Right cardiac atrium (tissue), 5 donors: Measurements from ENCODE around the gene GRK1. TPM values are rescaled to one million over a fixed set of nuclear protein-coding genes. Genes with fewer than 3 reads are reported as not detected.
"Not testable (repeated sequence)": the region's sequence is repeated elsewhere in the genome, so short reads cannot be mapped to it uniquely, and the experiment has no call there.

Source experiments
- ATAC-seq, 2 donors: fragments of 200-7000 bp; cut with Tn5 transposase; one replicate each; pipeline versions ENCODE4 v1.8.0 to v1.9.1; 2020; ENCODE audit warnings: moderate library complexity in 2 of 2, mild to moderate bottlenecking in 1 of 2
- DNase-seq, 3 donors: peaks; one replicate each; pipeline ENCODE4 v3.0.0-alpha.2; 2020
- H3K27ac ChIP-seq: one replicate; pipeline ENCODE4 v1.5.1; 2013; ENCODE audit warnings: mild to moderate bottlenecking, low read length, control low read depth, moderate library complexity
- H3K27me3 ChIP-seq: one replicate; pipeline ENCODE4 v1.6.1; 2013; ENCODE audit not compliant: control insufficient read depth, insufficient read depth
- H3K4me1 ChIP-seq: one replicate; pipeline ENCODE4 v1.6.1; 2013; ENCODE audit warnings: low read length; ENCODE audit not compliant: control insufficient read depth, insufficient read depth
- H3K4me3 ChIP-seq: one replicate; pipeline ENCODE4 v1.5.1; 2013; ENCODE audit warnings: low read length, control low read depth
- H3K9me3 ChIP-seq: one replicate; pipeline ENCODE4 v1.6.1; 2013; ENCODE audit warnings: low read length; ENCODE audit not compliant: control insufficient read depth
- WGBS: extraction: QIAGEN DNeasy Blood & Tissue Kit; methylation state at CpG from one replicate; pipeline ENCODE4 v1.1.7; 2013; 5-methylcytosine and 5-hydroxymethylcytosine counted together
- intact Hi-C, 4 donors: fragments of 100-400 bp; cut with DNase I; formaldehyde crosslinking; loops; one replicate each; pipeline versions ENCODE4 v1.11.0 to v1.14.0; 2022 to 2023
- polyA plus RNA-seq: library from polyadenylated mRNA; stranded (reverse); fragments of 200-250 nt; gene quantifications from one replicate; pipeline ENCODE4 v1.2.3, GENCODE V29; 2013
- total RNA-seq, 4 donors: library from RNA; stranded (reverse); fragmentation: NEBNext Ultra II Directional; extraction: Animal tissue kit (Norgen Biotek cat#: 25700); gene quantifications; one replicate each; pipeline ENCODE4 v1.2.1, GENCODE V29; 2021
- donor health status: healthy with polysubstance abuse.
- donor health status: DM: no; HTN: yes; CAD: no.
- donor health status: DM: no; HTN: no; CAD: no.
- donor health status: DM: no; HTN: yes; CAD: no; lungs with severe emphysema.
- donor health status: DM: yes; HTN: yes; CAD: no.

Gene GRK1
- total and polyA plus RNA-seq, 5 donors = 0.24 to 0.66 (median 0.43) TPM; not detected in 2

DNA sequence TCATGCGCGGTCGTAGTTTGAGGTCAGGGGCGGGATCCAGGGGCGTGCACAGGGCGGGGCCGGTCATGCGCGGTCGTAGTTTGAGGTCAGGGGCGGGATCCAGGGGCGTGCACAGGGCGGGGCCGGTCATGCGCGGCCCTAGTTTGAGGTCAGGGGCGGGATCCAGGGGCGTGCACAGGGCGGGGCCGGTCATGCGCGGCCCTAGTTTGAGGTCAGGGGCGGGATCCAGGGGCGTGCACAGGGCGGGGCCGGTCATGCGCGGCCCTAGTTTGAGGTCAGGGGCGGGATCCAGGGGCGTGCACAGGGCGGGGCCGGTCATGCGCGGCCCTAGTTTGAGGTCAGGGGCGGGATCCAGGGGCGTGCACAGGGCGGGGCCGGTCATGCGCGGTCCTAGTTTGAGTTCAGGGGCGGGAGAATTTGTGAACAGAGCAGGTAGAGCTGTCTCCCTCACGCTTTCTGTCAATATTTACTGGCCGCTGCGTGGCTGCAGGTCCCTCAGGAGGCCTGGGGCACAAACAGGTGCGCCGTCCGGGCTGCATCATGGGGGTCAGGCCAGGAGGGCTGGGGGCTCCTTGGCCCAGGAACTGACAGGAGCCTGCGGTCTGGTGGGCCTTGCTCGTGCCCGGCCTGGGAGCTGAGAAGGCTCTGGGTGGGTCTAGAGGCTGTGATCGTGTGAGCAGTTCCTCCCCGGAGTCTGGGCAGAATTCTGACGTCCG, 59.2 kb downstream of the GRK1 start:
- ATAC-seq = peak in 1 of 2 donors; percentile 31
- H3K27ac ChIP-seq = peak overlapping the region; percentile 86
- WGBS = 33% methylated on average over 32 of the region's 54 CpGs
- H3K9me3 ChIP-seq, H3K4me1 ChIP-seq, H3K27me3 ChIP-seq, intact Hi-C loops: not testable (repeated sequence)
- peak in 1 of 3 donors; percentile 57 for DNase-seq
- peak overlapping the region; percentile 17 for H3K4me3 ChIP-seq

GRCh38 chr13:113726961-113727411, 60.0 kb downstream of the GRK1 start:
- no peaks in the 10 kb centered on the region for H3K9me3 ChIP-seq
- H3K27ac ChIP-seq = no peak overlapping the region
- intact Hi-C loops = no loop called here
- no peak overlapping the region for H3K4me3 ChIP-seq
- peak in 1 of 2 donors; percentile 2 for ATAC-seq
- no peaks in the 10 kb centered on the region for H3K27me3 ChIP-seq
- DNase-seq = peak in 1 of 3 donors; percentile 49
- H3K4me1 ChIP-seq = no peaks in the 10 kb centered on the region
- 87% methylated on average over 10 of the region's 10 CpGs for WGBS

DNA sequence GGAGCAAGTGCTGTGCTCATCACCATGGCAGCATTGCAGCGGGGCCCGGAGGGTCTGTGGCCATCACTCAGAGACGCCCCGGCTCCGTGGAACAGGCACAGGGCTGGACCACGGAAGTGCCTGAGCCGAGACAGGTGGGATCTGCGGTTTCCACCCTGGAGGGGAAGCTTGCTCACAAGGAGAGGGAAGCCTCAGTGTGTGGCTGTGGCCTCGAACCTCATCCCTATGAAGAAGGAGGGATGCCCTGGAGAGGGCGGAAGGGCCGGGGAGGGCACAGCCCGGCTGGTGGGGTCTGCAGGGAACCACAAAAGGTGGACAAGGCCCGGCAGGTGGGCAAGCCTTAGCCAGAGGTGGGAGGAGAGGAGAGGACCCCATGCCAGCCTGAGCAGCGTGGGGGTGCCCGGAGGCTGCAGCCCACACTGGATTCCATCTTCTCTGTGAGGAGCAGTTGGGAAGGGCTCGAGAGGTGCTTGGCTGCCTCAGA, 61.6 kb downstream of the GRK1 start:
- ATAC-seq (no peak), DNase-seq (peak in 1 of 3 donors; percentile 46)
- intact Hi-C loops = no loop called here
- Histone ChIP-seq H3K4me3 (no peak overlapping the region), H3K27ac (no peak overlapping the region), H3K4me1 (no peaks in the 10 kb centered on the region), H3K27me3 (no peaks in the 10 kb centered on the region), H3K9me3 (no peaks in the 10 kb centered on the region)
- 91% methylated on average over 16 of the region's 16 CpGs for WGBS

DNA sequence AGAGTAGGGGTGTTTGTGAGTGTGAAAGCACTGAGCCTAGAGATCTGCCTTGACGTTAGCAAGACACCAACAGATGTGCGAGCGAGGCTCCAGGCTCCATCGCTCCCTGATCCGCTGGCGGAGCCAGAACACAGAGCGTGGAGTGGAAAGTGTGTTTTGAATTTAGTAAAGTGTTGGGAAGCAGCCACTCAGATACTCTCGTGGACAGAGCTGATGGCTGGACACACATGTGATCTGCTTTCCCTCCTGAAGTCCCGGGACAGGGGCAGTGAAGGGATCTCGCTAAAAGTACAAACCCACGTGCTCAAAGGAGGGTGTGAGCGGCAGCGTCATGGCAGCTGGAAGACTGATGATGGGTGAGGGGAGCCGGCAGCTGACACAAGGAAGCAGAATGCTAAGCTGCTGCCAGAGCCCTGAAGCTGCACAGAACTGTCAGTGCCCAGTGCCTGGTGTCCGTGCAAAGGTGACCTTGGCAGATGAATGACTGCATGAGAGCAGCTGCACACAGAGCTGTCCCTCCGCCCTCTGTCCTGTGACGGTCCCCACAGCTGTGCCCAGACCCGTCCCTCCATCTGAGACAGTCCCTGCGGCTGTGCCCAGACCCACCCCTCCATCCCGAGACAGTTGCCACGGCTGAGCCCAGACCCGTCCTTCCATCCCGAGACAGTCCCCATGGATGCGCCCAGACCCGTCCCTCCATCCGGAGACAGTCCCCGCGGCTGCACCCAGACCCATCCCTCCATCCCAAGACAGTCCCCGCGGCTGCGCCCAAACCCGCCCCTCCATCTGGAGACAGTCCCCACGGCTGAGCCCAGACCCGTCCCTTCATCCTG, 62.4 kb downstream of the GRK1 start:
- DNase-seq = peak in 2 of 3 donors; percentile 41 to 71
- Histone ChIP-seq H3K9me3 (no peaks in the 10 kb centered on the region), H3K27ac (no peak overlapping the region), H3K4me3 (no peak overlapping the region), H3K4me1 (no peaks in the 10 kb centered on the region), H3K27me3 (no peaks in the 10 kb centered on the region)
- intact Hi-C loops = no loop called here
- 60% methylated on average over 34 of the region's 34 CpGs for WGBS
- peak; percentile 36 to 43 for ATAC-seq

- no peaks in the 10 kb centered on the region for H3K9me3 ChIP-seq
- no peaks in the 10 kb centered on the region for H3K27me3 ChIP-seq
- intact Hi-C loops = no loop called here
- no peaks in the 10 kb centered on the region for H3K4me1 ChIP-seq
- ATAC-seq (no peak), DNase-seq (no peak)
- WGBS = 68% methylated on average over 21 of the region's 21 CpGs
- no peak overlapping the region for H3K27ac ChIP-seq
- H3K4me3 ChIP-seq = no peak overlapping the region
These were observed 63.3 kb downstream of the GRK1 start for GRCh38 chr13:113730258-113730691.

GRCh38 chr13:113730831-113731191, 63.8 kb downstream of the GRK1 start:
- Histone ChIP-seq H3K27me3 (no peaks in the 10 kb centered on the region), H3K4me1 (no peaks in the 10 kb centered on the region), H3K9me3 (no peaks in the 10 kb centered on the region), H3K4me3 (no peak overlapping the region), H3K27ac (no peak overlapping the region)
- intact Hi-C loops = no loop called here
- DNase-seq (no peak), ATAC-seq (no peak)
- 96% methylated on average over 4 of the region's 4 CpGs for WGBS

DNA sequence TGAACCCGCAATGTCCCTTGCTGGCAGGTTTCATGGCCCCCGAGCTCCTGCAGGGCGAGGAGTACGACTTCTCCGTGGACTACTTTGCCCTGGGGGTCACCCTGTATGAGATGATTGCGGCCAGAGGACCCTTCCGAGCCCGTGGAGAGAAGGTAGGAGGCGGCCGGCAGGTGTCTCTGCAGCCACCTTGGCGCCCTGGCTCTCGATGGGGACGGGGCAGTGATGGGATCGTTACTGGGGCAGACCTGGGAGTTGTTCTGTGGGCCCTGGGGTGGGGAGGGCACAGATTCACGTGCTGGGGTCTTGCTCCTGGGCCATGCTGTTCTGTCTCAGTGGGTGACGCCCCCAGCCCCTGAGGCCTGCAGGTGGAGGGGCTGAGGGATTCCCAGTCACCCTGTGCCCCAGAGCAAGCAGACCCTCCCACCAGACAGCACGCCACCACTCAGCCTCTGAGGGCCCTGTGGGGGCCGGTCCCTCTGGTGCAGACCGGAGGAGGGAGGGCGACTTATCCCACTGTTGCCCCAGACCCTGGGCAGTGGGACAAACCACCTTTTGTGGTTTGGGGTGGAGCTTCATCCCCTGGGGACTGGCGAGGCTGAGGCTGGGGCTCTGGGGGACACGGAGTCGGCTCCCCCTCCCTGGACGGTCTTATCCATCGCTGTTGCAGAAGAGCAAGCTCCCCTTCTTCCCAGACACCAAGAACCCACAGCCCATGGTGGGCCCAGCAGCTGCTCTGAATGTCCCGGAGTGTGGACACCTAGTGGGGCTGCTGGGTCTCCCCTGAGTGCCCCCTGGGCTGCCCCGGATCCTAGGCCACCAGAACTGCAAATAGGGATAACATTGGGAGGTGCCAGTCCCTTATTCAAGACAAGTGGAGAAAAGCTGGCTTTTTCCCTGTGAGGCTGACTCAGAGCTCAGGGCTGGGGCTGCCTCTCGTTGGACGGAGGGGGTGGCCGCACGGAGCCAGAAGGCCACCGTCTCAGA, 64.5 kb downstream of the GRK1 start:
- WGBS = 84% methylated on average over 32 of the region's 32 CpGs
- Histone ChIP-seq H3K4me3 (no peak overlapping the region), H3K9me3 (no peaks in the 10 kb centered on the region), H3K4me1 (no peaks in the 10 kb centered on the region), H3K27ac (no peak overlapping the region), H3K27me3 (no peaks in the 10 kb centered on the region)
- ATAC-seq (no peak), DNase-seq (peak in 1 of 3 donors; percentile 47)
- intact Hi-C loops = no loop called here

- DNase-seq (peak in 1 of 3 donors; percentile 43), ATAC-seq (no peak)
- H3K27ac ChIP-seq = no peak overlapping the region
- no peaks in the 10 kb centered on the region for H3K27me3 ChIP-seq
- intact Hi-C loops = no loop called here
- H3K4me1 ChIP-seq = no peaks in the 10 kb centered on the region
- H3K9me3 ChIP-seq = no peaks in the 10 kb centered on the region
- H3K4me3 ChIP-seq = no peak overlapping the region
- 78% methylated on average over 29 of the region's 29 CpGs for WGBS
These were observed 65.3 kb downstream of the GRK1 start for GRCh38 chr13:113732176-113732960.

- DNase-seq = peak in 1 of 3 donors; percentile 30
- Histone ChIP-seq H3K4me3 (no peak overlapping the region), H3K27ac (no peak overlapping the region), H3K4me1 (no peaks in the 10 kb centered on the region), H3K9me3 (no peaks in the 10 kb centered on the region), H3K27me3 (no peaks in the 10 kb centered on the region)
- intact Hi-C loops = no loop called here
- WGBS = 90% methylated on average over 55 of the region's 55 CpGs
- no peak for ATAC-seq
These were observed 66.2 kb downstream of the GRK1 start for GRCh38 chr13:113732961-113733950.
